Thoracic aorta (tissue), 2 donors: ENCODE results near the gene ZNF74. TPM values are rescaled to one million over a fixed set of nuclear protein-coding genes. Genes with fewer than 3 reads are reported as not detected.

ENCODE experiments used
- ATAC-seq: fragments of 150-250 bp; one replicate; pipeline ENCODE4 v1.8.0; 2017; ENCODE audit warnings: low read depth; ENCODE audit not compliant: insufficient number of reproducible peaks, low FRiP score
- DNase-seq: peaks from one replicate; pipeline ENCODE4 v3.0.0-alpha.2; 2020; ENCODE audit warnings: low spot score
- H3K27ac ChIP-seq, 2 donors: fragments of 200-600 bp; sonication (generic); 1 replicate in 1 of 2; 2 replicates in 1 of 2; pipeline ENCODE4 v1.5.1; 2016; ENCODE audit warnings: mild to moderate bottlenecking in 2 of 2, moderate library complexity in 2 of 2
- H3K27me3 ChIP-seq: fragments of 200-600 bp; sonication (generic); replicated peaks from 2 replicates; pipeline ENCODE4 v1.6.0; 2016; ENCODE audit warnings: mild to moderate bottlenecking; ENCODE audit not compliant: insufficient read depth
- H3K36me3 ChIP-seq: fragments of 200-600 bp; sonication (generic); one replicate; pipeline ENCODE4 v1.5.1; 2016
- H3K4me1 ChIP-seq, 2 donors: fragments of 200-600 bp; sonication (generic); 1 replicate in 1 of 2; 2 replicates in 1 of 2; pipeline versions ENCODE4 v1.5.1 to v1.6.0; 2016; ENCODE audit warnings: low read depth in 2 of 2, mild to moderate bottlenecking in 1 of 2; ENCODE audit not compliant: control insufficient read depth in 1 of 2
- H3K4me3 ChIP-seq: fragments of 200-600 bp; sonication (generic); 2 replicates; pipeline ENCODE4 v1.5.1; 2016; ENCODE audit warnings: mild to moderate bottlenecking
- H3K9me3 ChIP-seq: fragments of 200-600 bp; sonication (generic); 2 replicates; pipeline ENCODE4 v1.5.1; 2016
- CTCF ChIP-seq: fragments of 200-600 bp; sonication (generic); IDR thresholded peaks from one replicate; pipeline ENCODE4 v1.5.1; 2019; ENCODE audit warnings: antibody characterized with exemption
- total RNA-seq, 2 donors: library from RNA; depleted of rRNA; stranded (reverse); fragments of >200 nt; gene quantifications; one replicate each; pipeline versions ENCODE4 v1.1.0 to v1.2.3, GENCODE V29; 2016

The ZNF74 gene
- total RNA-seq, 2 donors from 2014 or later: 8.5 to 13.8 TPM

GRCh38 chr22:20440637-20441591, 47.0 kb downstream of the ZNF74 start:
- Histone ChIP-seq H3K27me3 (no peaks in the 10 kb centered on the region), H3K36me3 (peaks cover 10% of the 10 kb centered on the region), H3K27ac (peak overlapping the region in 1 of 2 donors; percentile 8), H3K4me3 (no peak overlapping the region), H3K9me3 (no peaks in the 10 kb centered on the region), H3K4me1 (peaks cover 3 to 15% of the 10 kb centered on the region in 2 donors)
- ATAC-seq (no peak), DNase-seq (no peak)
- no peak for TF ChIP-seq CTCF

- Histone ChIP-seq H3K9me3 (no peaks in the 10 kb centered on the region), H3K27ac (peak overlapping the region in 1 of 2 donors; percentile 8), H3K4me3 (no peak overlapping the region), H3K36me3 (peaks cover 16% of the 10 kb centered on the region), H3K4me1 (peaks cover 3 to 14% of the 10 kb centered on the region in 2 donors), H3K27me3 (no peaks in the 10 kb centered on the region)
- ATAC-seq: no peak
- no peak for DNase-seq
- no peak for TF ChIP-seq CTCF
These were observed 47.9 kb downstream of the ZNF74 start for GRCh38 chr22:20441631-20442484.

GRCh38 chr22:20442485-20443284, 48.7 kb downstream of the ZNF74 start:
- DNase-seq (no peak), ATAC-seq (no peak)
- no peak overlapping the region for H3K27ac ChIP-seq
- H3K27me3 ChIP-seq: no peaks in the 10 kb centered on the region
- H3K9me3 ChIP-seq: no peaks in the 10 kb centered on the region
- no peak for TF ChIP-seq CTCF
- H3K4me3 ChIP-seq: no peak overlapping the region
- peaks cover 3 to 10% of the 10 kb centered on the region in 2 donors for H3K4me1 ChIP-seq
- H3K36me3 ChIP-seq: peaks cover 16% of the 10 kb centered on the region

- TF ChIP-seq CTCF: no peak
- H3K27me3 ChIP-seq: no peaks in the 10 kb centered on the region
- ATAC-seq (no peak), DNase-seq (no peak)
- no peak overlapping the region for H3K4me3 ChIP-seq
- peaks cover 0 to 2% of the 10 kb centered on the region in 2 donors for H3K4me1 ChIP-seq
- peaks cover 16% of the 10 kb centered on the region for H3K36me3 ChIP-seq
- no peak overlapping the region for H3K27ac ChIP-seq
- no peaks in the 10 kb centered on the region for H3K9me3 ChIP-seq
These were observed 50.4 kb downstream of the ZNF74 start for GRCh38 chr22:20444325-20444724.
